Stimulated activated CD4-positive, alpha-beta T cell treated with anti-CD3 and anti-CD28 coated beads, Interleukin-15, amount 100 ng/mL, for 48 hours (primary cell): ENCODE data around the gene INAVA.

Experiments
- DNase-seq, 2 donors: peaks; one replicate each; pipeline ENCODE4 v3.0.0-alpha.2; 2020; ENCODE audit warnings: low read depth in 2 of 2

Gene INAVA, protein sequence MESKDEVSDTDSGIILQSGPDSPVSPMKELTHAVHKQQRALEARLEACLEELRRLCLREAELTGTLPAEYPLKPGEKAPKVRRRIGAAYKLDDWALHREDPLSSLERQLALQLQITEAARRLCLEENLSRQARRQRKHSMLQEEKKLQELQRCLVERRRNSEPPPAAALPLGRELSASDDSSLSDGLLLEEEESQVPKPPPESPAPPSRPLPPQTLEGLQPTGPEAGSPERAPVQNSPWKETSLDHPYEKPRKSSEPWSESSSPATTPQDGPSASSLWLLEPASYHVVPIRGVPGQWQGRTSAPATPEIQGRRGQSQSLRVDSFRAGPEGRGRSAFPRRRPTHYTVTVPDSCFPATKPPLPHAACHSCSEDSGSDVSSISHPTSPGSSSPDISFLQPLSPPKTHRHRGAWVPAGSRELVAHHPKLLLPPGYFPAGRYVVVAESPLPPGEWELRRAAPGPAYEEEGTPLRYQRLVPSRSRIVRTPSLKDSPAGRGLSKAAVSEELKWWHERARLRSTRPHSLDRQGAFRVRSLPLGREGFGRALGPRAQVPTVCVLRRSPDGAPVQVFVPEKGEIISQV

DNA sequence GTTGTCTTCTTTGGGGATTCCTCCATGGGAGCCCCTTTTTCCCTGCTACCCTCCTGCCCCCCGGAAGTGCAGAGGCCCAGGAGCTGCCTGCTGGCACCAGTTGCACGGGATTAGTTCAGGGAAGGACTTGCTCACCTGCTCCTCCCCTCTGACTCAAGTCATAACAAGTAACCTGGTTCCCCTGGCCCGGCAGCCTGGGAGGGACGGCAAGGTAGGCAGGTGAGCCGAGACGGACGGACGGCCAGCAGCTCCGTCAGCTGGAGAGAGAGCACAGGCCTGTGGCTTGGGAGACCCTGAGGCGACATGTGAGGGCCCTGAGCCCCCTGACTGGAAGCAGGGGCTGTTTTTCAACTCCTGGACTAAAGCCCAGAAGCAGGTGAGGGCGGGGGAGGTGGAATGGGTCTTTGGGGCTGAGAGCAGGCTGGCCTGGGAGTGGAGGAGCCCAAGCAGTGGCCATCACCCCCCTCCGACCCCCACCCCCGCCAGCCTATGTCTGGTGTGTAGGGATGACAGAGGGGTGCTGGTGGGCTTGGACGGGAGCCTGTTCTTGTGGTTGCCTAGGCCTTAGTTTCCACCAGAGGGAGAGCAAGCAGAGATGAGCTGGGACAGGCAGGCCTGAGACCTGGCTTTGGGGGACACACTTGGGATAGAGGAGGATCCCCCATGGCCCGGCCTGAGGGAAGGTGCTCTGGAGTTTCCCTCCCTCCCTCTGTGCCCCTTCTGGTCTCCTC, at the start of gene INAVA:
Gene INAVA (plus strand): TSS at position 189 of the 731 bp plus-strand sequence. CDS start 3,501 bp downstream, outside the sequence.
- DNase-seq = no peak

DNA sequence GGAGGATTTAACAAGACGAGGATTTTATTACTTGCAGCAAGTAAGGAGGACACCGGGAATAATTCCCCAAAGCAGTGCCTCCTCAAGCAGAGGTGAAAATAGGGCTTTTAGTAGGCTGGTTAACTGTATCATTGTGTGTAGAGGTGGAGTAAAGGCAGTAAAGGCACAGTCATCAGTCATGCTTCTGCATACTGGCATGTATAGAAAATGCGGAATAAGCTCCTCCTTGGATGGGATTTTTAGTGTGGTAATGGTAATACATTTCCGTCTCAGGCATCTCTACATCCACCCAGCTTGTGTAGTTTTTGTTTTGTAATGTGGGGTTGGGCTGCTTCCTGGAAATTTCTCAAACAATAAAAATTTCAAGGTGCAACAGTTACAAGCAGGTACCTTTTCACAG, 49.3 kb upstream of the INAVA start:
- DNase-seq = no peak

DNA sequence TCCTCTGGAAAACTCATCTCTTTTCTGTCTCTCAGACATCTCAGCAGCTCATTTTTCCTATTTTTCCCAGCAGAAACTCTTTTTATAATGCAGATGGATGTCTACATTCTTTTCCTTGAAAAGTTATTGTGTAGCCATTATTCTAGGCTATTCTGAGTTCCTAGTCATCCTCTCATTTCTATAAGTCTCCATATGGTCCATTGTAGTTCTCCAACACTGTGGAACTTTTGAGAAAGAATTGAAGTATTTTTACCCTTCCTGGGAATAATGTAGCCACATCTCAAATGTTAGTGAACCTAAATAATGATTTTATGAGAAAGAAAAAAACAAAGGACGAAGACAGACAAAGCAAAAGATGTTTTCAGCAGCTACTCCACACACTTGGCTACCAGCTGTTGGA, 48.3 kb upstream of the INAVA start:
- no peak for DNase-seq

DNA sequence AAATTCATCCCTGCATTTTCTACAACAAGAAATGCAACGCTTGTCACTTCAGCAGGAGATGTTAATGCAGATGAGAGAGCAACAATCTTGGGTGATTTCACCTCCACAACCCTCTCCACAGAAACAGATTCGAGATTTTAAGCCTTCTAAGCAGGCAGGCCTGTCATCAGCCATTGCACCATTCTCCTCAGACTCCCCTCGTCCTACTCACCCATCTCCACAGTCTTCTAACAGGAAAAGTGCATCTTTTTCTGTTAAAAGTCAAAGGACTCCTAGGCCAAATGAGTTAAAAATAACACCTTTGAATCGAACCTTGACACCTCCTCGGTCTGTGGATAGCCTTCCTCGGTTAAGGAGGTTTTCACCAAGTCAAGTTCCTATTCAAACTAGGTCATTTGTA, 45.3 kb upstream of the INAVA start:
- DNase-seq = no peak

DNA sequence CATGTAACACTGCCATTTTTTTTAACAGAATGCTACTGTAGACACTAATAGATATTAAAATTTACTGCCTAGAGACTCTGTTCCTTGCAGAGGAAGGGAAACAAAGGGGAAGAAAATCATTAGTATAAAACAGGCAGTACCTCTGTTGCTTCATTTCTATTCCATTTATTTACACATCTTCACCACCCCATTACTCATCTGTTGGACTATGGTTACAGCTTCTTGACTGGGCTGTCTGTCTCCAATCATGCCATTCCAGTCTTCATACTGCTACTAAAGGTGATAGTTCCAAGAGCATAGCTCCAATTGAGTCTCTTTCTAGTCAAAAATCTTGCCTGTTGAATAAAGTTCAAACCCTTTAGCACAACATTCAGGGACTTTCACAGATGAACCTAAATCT, 44.1 kb upstream of the INAVA start:
- DNase-seq = no peak

DNA sequence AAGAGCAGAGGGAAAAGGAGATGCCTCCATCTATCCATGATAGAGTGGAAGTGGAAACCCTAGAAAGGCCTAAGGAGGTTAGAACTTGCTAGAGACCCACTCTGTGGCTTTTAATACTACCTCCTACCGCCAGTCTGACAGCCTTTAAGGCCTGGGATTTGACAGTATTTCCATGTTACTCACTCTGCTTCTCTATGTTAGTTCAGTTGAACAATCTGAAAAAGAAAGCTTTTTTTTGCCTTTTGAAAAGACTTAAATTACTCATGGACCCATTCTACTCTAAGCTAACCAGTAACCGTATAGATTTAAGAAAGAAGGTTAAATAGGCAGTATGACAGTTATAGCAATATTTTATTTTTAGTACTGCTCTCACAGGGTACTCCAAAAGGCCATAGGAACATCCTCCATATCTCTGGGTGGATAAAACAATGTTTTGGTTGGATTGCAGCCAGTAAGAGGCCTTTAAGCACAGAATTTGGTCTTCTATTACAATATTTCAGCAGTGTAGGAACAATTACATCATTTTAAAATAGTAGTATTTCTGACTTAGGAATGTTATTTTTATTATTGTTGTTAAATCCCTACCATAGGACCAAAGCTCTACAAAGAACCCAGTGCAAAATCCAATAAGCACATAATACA, 37.9 kb upstream of the INAVA start:
- DNase-seq = no peak

DNA sequence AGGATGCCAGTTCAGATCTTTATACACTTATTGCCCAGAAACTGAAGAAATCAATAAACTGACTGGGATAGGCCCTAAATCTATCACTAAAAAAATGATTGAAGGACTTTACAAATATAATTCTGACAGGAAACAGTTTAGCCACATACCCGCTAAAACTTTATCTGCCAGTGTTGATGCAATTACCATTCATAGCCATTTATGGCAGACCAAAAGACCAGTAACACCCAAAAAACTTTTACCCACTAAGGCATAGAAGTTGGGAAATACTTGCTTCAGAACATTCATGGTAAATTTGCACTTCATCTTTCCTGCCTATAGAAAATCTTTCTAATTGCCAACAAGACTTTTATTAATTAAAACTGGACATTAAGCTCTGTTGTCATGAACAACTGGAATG, 36.9 kb upstream of the INAVA start:
- no peak for DNase-seq

DNA sequence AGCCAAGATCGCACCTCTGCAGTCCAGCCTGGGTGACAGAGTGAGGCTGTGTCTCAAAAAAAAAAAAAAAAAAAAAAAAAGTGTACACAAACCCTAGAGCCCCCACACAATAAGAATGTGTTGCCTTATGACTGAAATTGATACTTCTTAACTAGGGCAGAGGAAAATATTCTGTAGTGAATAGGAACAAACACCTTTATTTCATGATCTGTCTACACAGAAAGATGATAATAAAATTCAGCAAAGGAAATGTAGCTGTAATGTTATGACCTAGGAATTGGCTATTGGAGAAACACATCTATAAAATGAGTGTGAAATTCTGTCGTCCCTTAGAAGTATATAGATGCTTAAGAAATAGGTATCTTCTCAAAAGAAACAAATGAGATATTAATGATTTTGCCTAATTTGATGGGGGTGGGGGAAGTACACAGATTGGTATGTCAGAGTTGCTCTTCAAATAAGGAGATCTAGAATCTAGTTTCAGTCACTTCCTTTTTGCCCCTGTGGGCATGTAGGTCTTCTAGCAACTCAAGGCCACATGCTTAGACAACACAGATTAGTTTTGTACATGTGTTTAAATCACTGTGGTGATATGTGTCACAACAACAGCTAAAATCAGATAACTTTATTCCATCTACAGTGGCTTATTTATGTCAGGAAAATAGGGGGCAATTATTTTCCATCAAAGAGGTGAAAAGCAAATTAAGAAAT, 32.6 kb upstream of the INAVA start:
- DNase-seq = no peak

DNA sequence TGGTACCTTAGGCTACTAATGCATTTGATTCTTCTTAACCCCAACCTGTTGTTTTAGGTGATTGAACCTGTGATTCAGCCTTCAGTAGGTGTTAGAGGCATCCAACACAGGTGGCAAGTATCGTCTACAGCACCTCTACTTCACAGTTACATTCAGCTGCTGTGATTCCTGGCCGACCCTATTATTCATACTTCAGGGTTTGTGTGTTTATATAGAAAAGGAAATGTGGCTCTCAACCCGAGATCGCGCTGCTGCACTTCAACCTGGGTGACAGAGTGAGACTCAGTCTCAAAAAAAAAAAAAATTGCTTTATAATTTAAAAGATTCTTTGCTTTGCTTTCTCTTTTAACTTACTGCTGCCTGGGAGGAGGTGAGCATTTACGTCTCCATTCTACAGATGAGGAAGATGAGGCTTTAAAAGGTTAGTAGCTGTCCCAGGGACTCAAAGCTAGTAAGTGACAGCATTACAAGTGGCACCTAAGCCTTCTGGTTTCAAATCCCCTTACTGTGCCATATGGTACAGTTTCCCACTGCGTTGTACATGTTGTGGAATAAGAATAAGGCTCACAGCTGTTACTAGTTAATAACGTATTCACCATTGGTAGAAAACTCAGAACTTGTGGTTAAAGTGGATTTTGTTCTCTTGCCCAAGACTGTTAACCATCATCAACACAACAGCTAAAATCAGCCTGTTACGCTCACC, 31.8 kb upstream of the INAVA start:
- DNase-seq = no peak

DNA sequence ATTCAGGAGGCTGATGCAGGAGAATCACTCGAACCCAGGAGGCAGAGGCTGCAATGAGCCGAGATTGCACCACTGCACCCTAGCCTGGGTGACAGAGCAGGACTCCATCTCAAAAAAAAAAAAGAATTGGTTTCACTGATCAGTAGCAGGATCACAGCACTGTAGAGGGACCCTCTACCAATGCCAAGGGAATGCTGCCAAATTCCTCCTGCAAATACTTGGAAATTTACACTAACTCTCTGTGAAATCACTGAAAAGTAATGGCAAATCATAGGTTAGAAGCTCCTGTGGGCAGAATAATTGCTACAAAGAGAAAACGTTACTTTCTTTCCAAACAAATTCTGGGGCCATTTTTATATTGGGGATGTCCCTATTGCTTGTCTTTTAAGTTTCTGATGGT, 28.6 kb upstream of the INAVA start:
- DNase-seq = no peak

DNA sequence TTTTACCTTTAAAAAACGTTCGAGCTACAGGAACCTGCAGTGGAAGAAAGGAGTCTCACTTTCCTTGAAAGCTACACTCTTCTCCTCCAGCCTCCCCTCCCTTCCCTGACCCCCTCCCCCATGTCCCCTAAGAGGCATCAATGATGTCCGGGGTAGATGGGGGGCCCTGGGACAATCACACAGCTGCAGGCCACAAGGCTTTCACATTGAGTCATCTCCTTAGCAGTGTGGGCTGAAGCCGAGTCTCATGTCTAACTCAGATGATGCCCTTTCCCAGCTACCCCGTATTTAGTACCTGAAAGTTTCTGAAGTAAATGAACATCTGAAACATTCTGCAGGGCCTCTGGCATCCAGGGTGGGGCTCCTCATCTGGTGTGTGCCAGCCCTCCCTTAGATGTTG, 28.2 kb upstream of the INAVA start:
- DNase-seq = peak in 1 of 2 donors; percentile 41

DNA sequence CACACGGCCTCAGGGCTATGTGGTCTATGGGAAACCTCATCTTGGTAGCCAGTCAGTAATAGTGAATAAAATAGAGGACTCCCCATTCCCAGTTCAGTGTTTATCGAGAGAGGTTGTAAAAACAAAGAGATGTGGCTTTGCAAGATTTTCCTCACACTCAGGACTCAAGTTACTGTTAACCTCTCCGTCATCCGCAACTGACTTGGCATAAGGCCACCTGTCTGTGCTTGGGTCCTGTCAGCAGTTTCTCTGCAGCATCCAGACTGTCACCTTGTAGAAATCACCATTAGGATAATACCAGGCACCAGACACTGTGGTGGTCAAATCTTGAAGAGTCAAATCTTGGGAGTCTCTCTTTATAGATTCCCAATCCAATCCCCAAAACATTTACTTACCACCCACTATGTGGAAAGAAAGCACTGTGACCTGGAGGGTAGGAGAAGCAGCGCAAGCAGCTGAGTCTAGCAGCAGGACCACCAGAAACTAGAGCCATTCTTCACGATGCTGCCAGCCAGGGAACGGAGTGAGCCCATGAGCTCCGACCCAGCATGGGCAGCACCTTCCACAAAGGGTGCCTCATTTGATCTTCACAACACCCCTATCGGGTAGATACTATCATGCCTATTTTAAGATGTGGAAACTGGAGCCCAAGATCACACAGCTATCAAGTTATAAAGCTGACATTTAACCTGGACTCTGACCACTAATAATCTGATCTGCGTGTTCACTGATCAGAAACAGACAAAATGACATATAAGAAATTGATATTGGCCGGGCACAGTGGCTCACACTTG, 27.5 kb upstream of the INAVA start:
- no peak for DNase-seq

DNA sequence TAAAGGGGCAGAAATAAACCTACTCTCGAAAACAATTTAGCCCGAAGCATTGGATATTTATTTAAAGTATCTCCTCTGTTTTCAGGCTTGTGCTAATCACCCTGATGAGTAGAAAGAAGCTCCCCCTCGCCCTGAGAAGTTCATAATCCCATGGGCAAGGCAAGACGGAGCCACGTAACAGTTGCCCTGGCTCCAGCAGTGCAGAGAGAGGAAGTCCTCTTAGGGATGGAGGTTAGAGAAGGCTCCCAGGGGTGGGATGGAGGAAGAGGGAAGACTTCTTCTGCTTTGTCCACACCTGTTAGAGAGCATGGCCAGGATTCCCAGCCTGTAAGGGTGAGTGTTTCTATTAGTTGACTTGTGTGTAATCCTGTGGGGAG, 25.3 kb upstream of the INAVA start:
- DNase-seq = no peak

DNA sequence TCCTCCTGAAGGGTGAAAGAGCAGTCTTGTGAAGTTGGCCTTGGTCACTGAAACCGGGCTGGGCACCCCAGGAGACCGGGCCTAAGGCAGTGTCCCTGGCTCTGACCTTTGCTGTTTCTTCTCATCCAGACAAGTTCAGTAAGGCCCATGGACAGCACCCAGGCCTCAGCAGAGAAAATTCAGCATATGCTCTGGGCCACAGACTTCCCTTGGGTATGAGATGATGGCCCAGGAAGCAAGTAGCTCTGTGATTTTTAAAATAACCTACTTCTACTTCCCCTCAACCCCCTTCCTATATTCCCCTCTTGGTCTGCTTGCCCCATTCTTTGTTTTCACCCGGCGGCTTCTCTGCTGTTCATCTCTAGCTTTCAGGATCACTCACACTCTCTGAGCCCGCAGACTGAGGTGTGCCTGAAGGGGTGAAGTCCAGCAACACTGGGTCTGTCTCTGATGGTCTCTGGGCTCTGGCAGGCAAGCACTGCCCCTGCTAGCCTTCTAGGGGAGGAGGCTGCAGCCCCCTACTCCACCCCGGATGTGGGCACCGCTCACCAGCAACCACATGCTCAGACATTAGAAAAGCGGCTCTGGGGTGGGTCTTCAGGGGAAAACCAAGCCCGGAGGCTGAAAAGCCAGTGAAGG, 24.8 kb upstream of the INAVA start:
- DNase-seq = no peak

DNA sequence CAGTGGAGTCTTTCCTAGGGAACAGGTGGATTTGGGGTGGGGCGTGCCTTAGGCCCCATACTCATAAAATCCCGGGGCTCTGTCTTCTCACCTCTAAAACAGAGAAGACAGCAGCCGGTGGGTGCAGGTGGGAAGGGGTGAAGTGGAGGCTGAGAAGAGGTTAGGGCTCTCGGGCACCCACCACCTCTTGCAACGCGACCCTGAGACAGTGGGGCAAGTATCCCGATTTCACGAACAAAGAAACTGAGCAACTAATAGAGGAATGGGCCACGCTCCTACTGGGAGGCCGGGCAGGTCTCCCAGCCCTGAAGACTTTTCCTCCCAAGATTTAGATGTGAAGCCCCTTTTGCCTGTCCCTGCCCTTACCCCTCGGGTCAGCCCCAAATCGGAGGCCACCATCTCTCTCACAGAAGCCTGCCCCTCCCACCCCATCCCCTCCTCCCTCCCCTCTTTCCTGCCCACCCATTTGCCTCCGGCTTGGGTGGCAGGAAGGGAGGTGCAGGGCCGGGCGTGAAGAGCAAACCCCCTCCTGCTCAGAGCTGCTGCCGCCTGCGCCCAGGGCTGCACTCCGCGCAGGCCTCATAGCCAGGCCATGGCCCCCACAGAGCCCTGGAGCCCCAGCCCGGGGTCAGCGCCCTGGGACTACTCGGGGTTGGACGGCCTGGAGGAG, 22.1 kb upstream of the INAVA start, which contains the start of gene GPR25:
Gene GPR25 (plus strand): TSS at position 536 of the 670 bp plus-strand sequence. CDS start 57 bp downstream, at position 593.
- DNase-seq = no peak

DNA sequence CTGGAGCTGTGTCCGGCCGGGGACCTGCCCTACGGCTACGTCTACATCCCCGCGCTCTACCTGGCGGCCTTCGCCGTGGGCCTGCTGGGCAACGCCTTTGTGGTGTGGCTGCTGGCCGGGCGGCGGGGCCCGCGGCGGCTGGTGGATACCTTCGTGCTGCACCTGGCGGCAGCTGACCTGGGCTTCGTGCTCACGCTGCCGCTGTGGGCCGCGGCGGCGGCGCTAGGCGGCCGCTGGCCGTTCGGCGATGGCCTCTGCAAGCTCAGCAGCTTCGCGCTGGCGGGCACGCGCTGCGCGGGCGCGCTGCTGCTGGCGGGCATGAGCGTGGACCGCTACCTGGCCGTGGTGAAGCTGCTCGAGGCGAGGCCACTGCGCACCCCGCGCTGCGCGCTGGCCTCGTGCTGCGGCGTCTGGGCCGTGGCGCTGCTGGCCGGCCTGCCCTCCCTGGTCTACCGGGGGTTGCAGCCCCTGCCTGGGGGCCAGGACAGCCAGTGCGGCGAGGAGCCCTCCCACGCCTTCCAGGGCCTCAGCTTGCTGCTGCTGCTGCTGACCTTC, 21.5 kb upstream of the INAVA start:
- DNase-seq = no peak

DNA sequence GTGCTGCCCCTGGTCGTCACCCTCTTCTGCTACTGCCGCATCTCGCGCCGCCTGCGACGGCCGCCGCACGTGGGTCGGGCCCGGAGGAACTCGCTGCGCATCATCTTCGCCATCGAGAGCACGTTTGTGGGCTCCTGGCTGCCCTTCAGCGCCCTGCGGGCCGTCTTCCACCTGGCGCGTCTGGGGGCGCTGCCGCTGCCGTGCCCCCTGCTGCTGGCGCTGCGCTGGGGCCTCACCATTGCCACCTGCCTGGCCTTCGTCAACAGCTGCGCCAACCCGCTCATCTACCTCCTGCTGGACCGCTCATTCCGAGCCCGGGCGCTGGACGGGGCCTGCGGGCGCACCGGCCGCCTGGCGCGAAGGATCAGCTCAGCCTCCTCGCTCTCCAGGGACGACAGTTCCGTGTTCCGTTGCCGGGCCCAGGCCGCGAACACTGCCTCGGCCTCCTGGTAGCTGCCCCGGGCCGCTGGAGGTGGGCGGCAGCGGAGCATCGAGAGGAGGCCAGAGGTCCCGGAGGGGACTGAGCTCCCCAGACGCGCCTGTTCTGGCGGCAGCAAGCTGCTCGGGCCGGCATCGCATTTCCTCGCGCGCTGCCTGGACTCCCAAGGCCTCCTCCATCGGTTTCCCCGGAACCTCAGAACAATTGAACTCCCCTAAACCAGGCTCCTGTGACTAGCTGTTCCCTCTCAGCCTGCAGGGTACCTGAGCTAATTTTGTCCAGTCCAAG, 20.9 kb upstream of the INAVA start:
- DNase-seq = no peak

DNA sequence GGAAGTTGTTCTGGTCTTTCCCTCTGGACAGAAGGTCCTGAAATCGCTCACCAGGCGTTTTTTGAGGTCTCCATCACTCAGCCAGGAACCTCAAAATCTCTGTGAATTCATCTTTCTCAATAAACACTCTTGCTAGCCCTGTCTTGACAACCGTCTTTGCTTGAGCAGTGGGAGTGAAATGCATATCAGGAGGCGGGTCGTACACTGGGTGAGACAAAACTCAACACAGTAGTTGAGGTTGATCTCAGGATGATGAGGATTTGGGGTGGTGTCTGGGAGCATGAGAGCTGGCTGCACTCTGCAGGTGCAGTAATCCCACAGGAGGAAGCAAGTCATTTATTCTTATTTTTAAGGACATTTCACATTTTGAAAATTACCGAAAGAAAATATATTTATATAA, 20.0 kb upstream of the INAVA start:
- DNase-seq = no peak
